Lower leg skin (tissue), 4 donors: ENCODE measurements around the gene CSNK1G1. TPM values are rescaled to one million over a fixed set of nuclear protein-coding genes. Genes with fewer than 3 reads are reported as not detected.
"Not testable (repeated sequence)": the region's sequence is repeated elsewhere in the genome, so short reads cannot be mapped to it uniquely, and the experiment has no call there.

Experiments used
- DNase-seq, 2 donors: peaks; one replicate each; pipeline ENCODE4 v3.0.0-alpha.2; 2019; ENCODE audit warnings: low spot score in 2 of 2
- H3K4me3 ChIP-seq: fragments of 200-600 bp; sonication (generic); 2 replicates; pipeline ENCODE4 v1.5.1; 2017; ENCODE audit warnings: mild to moderate bottlenecking, low read depth; ENCODE audit not compliant: poor library complexity, severe bottlenecking
- CTCF ChIP-seq, 3 donors: fragments of 450-650 bp; IDR thresholded peaks; one replicate each; pipeline ENCODE4 v1.5.1; 2016; ENCODE audit warnings: antibody characterized with exemption in 3 of 3, mild to moderate bottlenecking in 3 of 3, moderate library complexity in 2 of 3
- POLR2A ChIP-seq, 2 donors: fragments of 450-650 bp; IDR thresholded peaks; one replicate each; pipeline ENCODE4 v1.6.1; 2016 to 2017; ENCODE audit warnings: antibody characterized with exemption in 2 of 2, mild to moderate bottlenecking in 1 of 2, moderate library complexity in 1 of 2
- WGBS, 2 donors: methylation state at CpG; one replicate each; pipeline ENCODE4 v1.1.5; 2018; 5-methylcytosine and 5-hydroxymethylcytosine counted together
- intact Hi-C: fragments of 100-400 bp; cut with DNase I; formaldehyde crosslinking; loops from one replicate; pipeline ENCODE4 v1.15.0; 2023; ENCODE audit warnings: low total_unique reads
- total RNA-seq, 4 donors: library from RNA; depleted of rRNA; stranded (reverse); fragments of >200 nt; gene quantifications; one replicate each; pipeline ENCODE4 v1.1.0, GENCODE V29; 2016

Gene CSNK1G1
- total RNA-seq, 4 donors from 2014 or later = 11.9 to 16.7 (median 14.1) TPM

GRCh38 chr15:64121614-64122013 is 234.4 kb downstream of the CSNK1G1 start:
- intact Hi-C loops = no loop called here
- DNase-seq = no peak
- H3K4me3 ChIP-seq = no peak overlapping the region
- TF ChIP-seq POLR2A (IDR thresholded peaks at IDR 0.05) (no peak), CTCF (IDR thresholded peaks at IDR 0.05) (no peak)
- 79 to 86% methylated on average over 4 of the region's 4 CpGs for WGBS, 2 donors

- intact Hi-C loops, H3K4me3 ChIP-seq, DNase-seq: not testable (repeated sequence)
- 90 to 100% methylated on average over 2 of the region's 2 CpGs for WGBS, 2 donors
These were observed 235.7 kb downstream of the CSNK1G1 start for GRCh38 chr15:64120322-64120721.

- WGBS, 2 donors = 95 to 96% methylated on average over 5 of the region's 5 CpGs
- no peak overlapping the region for H3K4me3 ChIP-seq
- TF ChIP-seq CTCF (IDR thresholded peaks at IDR 0.05) (no peak), POLR2A (IDR thresholded peaks at IDR 0.05) (no peak)
- no peak for DNase-seq
- intact Hi-C loops = no loop called here
These were observed 238.1 kb downstream of the CSNK1G1 start for GRCh38 chr15:64117759-64118487.

Other genes starting within 250 kb of the CSNK1G1 start
- gene SNX22, start 204.4 kb downstream of the CSNK1G1 start, total RNA-seq = 1 to 10 TPM in 1 of 4 donors, under 1 TPM in 2, not detected in 1; 0.12 to 1.6 (median 0.39) TPM
- 100 to 1,000 TPM; 149 to 195 (median 164) TPM for gene PPIB, start 193.2 kb downstream of the CSNK1G1 start, total RNA-seq
- 1 to 10 TPM in 3 of 4 donors, not detected in 1; 1.2 to 2.2 (median 1.6) TPM for gene PCLAF, start 25.3 kb upstream of the CSNK1G1 start, total RNA-seq
- gene TRIP4, start 31.7 kb upstream of the CSNK1G1 start, total RNA-seq = 10 to 100 TPM in 3 of 4 donors, 1 to 10 TPM in 1; 9.7 to 13.8 (median 13.1) TPM
- gene ZNF609, start 104.4 kb upstream of the CSNK1G1 start, total RNA-seq = 10 to 100 TPM; 19.4 to 30.5 (median 21.1) TPM